GM12872 (cell line): ENCODE measurements around the gene NEIL1.

Experiments used
- TF ChIP-seq, protein P1 (sequence below): IDR thresholded peaks from 3 replicates; pipeline ENCODE4 v1.5.1; 2011; ENCODE audit warnings: low read depth, mild to moderate bottlenecking, low read length, moderate library complexity; ENCODE audit not compliant: insufficient read depth

The NEIL1 gene

DNA sequence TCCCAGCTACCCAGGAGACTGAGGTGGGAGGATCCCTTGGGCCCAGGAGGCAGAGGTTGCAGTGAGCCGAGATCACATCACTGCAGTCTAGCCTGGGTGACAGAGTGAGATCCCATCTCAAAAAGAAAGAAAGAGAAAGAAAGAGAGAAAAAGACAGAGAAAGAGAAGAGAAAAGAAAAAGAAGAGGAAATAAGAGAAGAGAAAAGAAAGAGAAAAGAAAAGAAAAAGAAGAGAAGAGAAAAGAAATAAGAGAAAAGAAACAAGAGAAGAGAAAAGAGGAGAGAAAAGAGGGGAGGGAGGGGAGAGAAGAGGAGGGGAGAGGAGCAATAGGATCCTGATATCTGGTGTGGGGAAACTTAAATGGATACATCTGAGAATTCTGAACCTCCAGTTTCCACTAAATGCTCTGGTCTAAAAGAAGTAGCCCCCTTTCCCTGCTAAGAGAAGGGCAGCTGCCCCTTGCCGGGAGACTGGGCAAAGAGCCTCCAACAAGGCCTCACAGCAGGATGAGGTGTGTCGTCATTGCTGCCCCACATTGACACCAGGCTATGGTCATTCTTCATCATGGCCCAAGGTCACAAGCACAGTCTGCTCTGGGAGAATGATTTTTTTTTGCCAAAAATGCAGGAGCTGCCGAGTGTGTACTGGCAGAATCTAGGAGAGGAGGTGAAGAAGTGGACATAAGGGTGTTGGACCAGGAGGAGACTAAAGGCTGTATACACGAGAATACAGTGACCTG is 32.1 kb upstream of the NEIL1 start:
- TF ChIP-seq, protein P1, sequence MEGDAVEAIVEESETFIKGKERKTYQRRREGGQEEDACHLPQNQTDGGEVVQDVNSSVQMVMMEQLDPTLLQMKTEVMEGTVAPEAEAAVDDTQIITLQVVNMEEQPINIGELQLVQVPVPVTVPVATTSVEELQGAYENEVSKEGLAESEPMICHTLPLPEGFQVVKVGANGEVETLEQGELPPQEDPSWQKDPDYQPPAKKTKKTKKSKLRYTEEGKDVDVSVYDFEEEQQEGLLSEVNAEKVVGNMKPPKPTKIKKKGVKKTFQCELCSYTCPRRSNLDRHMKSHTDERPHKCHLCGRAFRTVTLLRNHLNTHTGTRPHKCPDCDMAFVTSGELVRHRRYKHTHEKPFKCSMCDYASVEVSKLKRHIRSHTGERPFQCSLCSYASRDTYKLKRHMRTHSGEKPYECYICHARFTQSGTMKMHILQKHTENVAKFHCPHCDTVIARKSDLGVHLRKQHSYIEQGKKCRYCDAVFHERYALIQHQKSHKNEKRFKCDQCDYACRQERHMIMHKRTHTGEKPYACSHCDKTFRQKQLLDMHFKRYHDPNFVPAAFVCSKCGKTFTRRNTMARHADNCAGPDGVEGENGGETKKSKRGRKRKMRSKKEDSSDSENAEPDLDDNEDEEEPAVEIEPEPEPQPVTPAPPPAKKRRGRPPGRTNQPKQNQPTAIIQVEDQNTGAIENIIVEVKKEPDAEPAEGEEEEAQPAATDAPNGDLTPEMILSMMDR, result no peak

DNA sequence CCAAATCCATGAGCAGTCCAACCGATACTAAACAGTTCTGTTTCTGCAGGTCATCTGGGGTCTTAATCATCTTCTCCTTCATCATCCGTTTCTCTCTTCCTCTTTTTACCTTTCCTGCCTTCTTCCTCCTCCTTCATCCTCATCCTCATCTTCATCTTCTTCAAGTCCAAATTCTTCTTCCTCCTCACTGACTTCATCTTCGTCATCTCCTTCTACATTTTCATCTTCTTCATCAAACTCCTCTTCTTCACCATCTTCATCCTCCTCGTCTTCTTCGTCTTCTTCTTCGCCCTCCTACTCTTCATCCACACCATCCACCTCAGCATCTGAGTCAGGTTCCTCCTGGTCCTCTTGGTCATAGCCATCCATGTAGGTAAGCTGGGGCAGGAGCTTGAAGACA is 25.1 kb upstream of the NEIL1 start:
- TF ChIP-seq, protein P1, result no peak

DNA sequence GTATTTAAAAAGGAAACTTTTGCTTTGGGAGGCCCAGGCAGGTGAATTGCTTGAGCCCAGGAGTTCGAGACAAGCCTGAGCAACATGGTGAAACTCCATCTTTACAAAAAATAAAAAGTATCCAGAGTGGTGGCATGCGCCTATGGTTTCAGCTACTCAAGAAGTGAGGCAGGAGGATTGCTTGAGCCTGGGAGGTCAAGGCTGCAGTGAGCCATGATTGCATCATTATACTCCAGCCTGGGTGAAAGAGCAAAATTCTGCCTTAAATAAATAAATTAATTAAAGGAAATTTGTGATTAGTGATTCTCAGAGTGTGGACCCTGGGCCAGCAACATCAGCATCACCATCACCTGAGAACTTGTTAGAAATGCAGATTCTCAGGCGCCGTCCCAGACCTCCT is 20.9 kb upstream of the NEIL1 start:
- TF ChIP-seq, protein P1, result no peak

DNA sequence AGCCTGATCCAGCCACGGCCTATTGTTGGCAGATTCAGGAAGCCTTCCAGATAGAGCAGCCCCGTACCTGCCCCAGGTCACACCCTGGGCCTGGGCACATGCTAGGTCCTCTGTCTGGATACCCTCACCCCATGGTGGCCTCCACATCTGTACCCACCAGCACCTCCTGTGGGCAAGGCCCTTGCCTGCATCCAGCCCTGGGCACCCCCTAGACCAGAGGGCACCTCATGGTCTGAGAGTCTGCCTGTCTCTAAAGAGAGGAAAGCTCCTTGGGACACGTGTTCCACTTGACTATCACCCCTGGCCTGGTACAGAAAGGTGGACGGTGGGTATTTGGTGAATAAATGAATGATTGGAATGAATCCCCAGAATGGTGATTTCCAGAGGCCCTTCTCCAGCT is 19.8 kb upstream of the NEIL1 start:
- TF ChIP-seq, protein P1, result peak; percentile 9; the same call in 1 of the 3 replicates

DNA sequence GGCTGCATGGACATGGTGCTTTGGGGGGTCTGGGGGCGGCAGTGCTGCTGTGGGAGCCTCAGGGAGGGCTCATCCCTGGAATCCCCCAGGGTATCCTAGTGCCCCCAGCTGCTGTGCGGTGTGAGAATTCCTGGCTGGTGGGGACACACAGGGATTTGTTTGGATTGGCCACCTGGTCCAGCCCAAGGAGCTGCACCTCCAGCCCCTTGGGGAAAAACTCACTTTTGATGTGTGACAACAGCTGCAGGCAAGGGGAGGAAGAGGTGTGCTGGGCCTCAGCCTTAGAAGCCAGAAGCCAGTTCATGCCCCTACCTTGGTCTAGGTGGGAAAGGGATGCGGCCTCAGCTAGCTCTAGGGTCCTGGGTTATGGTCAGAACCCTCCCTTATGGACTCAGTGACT is 19.3 kb upstream of the NEIL1 start:
- TF ChIP-seq, protein P1, result no peak

DNA sequence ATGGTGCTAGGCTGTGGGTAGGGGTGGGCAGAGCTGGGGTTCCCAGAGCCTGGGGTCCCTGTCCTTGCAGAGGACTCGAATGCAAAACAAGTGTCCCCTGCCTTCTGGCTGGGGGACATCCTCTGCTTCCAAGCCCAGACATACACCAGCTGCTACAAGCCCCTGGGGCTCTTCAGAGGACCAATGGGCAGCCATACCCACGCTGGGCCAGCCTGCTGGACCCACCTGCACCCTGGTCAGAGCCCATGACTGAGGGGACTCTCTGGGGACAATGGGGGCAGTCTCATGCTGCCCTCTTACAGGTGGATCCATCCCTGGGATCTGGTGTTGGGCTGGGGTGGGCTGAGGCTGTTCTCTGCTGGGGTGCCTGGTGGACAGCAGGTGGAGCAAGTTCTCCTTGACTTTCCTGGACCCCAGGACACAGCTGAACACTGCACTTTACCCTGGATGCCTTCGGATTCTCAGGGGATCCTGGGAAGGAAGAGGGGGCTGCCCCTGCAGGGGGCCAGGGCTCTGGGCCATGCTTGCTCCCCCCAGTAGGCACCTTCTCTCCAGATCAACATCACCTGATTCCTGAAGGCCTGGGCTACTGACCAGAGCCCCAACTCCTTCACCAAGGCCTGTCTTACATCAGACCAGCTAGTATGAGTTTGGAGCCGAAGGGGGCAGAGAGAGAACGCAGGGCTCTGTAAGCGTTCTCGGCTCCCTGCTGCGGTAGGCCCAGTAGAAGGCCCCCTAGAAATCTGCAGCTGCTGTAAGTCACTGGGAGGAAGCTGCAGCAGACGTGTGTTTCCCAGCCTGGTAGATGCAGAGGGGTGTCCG is 18.1 kb upstream of the NEIL1 start:
- TF ChIP-seq, protein P1, result no peak

DNA sequence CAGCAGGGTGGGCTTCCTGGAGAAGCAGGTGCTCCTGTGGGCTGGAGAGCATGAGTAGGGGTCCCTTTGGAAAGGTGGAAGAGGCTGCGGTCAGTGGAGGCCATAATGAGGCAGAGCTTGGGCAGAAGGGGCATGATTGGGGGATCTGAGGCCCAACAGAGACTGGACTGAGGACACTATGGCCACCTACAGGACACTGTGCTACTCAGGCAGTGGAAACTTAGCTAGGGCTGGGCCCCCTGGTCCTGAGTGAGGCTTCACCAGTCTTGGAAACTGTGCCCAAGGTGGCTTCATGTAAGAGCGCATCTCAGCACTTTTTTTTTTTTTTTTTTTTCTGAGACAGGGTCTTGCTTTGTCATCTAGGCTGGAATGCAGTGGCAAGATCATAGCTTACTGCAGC is 17.3 kb upstream of the NEIL1 start:
- TF ChIP-seq, protein P1, result no peak
